ENCODE measurements around the gene PRDM11. TPM values are rescaled to one million over a fixed set of nuclear protein-coding genes. Genes with fewer than 3 reads are reported as not detected.

Gene PRDM11
- total RNA-seq, 1 experiment from 2014 or later, result 10.7 TPM

- no TSS peak for BruUV-seq (replicated peaks)
- Histone ChIP-seq H3F3A (ENCODE audit: insufficient read depth, low read depth) (no peaks in the 10 kb centered on the region; the same call in 1 of the 2 replicates), H3K4me3 (no peak overlapping the region), H3K36me3 (ENCODE audit: low read depth) (no peaks in the 10 kb centered on the region), H2AFZ (no peak overlapping the region), H3K9me3 (ENCODE audit: insufficient read depth, low read depth) (no peaks in the 10 kb centered on the region), H3K9me2 (ENCODE audit: insufficient read depth) (no peaks in the 10 kb centered on the region), H3K4me1 (replicated peaks; ENCODE audit: insufficient read depth) (peaks cover 13% of the 10 kb centered on the region; the same call in 1 of the 2 replicates), H3K4me2 (no peak overlapping the region), H3K27ac (no peak overlapping the region), H4K20me1 (ENCODE audit: insufficient read depth) (no peaks in the 10 kb centered on the region), H3K79me2 (ENCODE audit: low read depth) (no peaks in the 10 kb centered on the region; the same call in 1 of the 2 replicates), H3K27me3 (ENCODE audit: insufficient read depth, low read depth) (no peaks in the 10 kb centered on the region)
- intact Hi-C loops (cut with micrococcal nuclease; ENCODE audit: unreplicated experiment), result no loop called here
- TF ChIP-seq CTCF (conservative IDR thresholded peaks at IDR 0.05) (no peak), EZH2 (IDR thresholded peaks at IDR 0.05; ENCODE audit: low read depth) (no peak)
- no peak for DNase-seq
- CTCF ChIA-PET, result no interaction called here
- POLR2A ChIA-PET (ENCODE audit: unreplicated experiment), result no interaction called here
Measured at GRCh38 chr11:45150301-45150700, 3.9 kb downstream of the PRDM11 start.

- no peaks in the 10 kb centered on the region; the same call in 1 of the 2 replicates for H3K79me2 ChIP-seq (ENCODE audit: low read depth)
- BruUV-seq (replicated peaks), result no TSS peak
- DNase-seq, result no peak
- no peak overlapping the region for H2AFZ ChIP-seq
- ChIA-PET CTCF (interaction anchor here (0.6 kb wide), 1 partner anchor 40 kb away, joined by 9 read pairs; no protein-coding TSS in a partner anchor), POLR2A (ENCODE audit: unreplicated experiment) (no interaction called here)
- TF ChIP-seq CTCF (conservative IDR thresholded peaks at IDR 0.05), result no peak
- TF ChIP-seq EZH2 (IDR thresholded peaks at IDR 0.05; ENCODE audit: low read depth), result no peak
- H3K4me1 ChIP-seq (replicated peaks; ENCODE audit: insufficient read depth), result peaks cover 9% of the 10 kb centered on the region; the same call in 1 of the 2 replicates
- no peak overlapping the region for H3K4me3 ChIP-seq
- no peak overlapping the region for H3K4me2 ChIP-seq
- no peaks in the 10 kb centered on the region for H4K20me1 ChIP-seq (ENCODE audit: insufficient read depth)
- intact Hi-C loops (cut with micrococcal nuclease; ENCODE audit: unreplicated experiment), result no loop called here
- no peaks in the 10 kb centered on the region for H3K36me3 ChIP-seq (ENCODE audit: low read depth)
- no peaks in the 10 kb centered on the region for H3K9me2 ChIP-seq (ENCODE audit: insufficient read depth)
- H3K9me3 ChIP-seq (ENCODE audit: insufficient read depth, low read depth), result no peaks in the 10 kb centered on the region
- H3F3A ChIP-seq (ENCODE audit: insufficient read depth, low read depth), result no peaks in the 10 kb centered on the region; the same call in 1 of the 2 replicates
- H3K27ac ChIP-seq, result no peak overlapping the region
- H3K27me3 ChIP-seq (ENCODE audit: insufficient read depth, low read depth), result no peaks in the 10 kb centered on the region
Measured at GRCh38 chr11:45150943-45151342, 4.5 kb downstream of the PRDM11 start.

- Histone ChIP-seq H3K4me3 (no peak overlapping the region), H4K20me1 (ENCODE audit: insufficient read depth) (no peaks in the 10 kb centered on the region), H3K27ac (no peak overlapping the region), H3K4me2 (no peak overlapping the region), H3K9me2 (ENCODE audit: insufficient read depth) (no peaks in the 10 kb centered on the region), H3K36me3 (ENCODE audit: low read depth) (no peaks in the 10 kb centered on the region), H3K27me3 (ENCODE audit: insufficient read depth, low read depth) (no peaks in the 10 kb centered on the region), H3K4me1 (replicated peaks; ENCODE audit: insufficient read depth) (0 out of 2 replicates have a peak, but pooled peaks cover 7% of the 10 kb centered on the region), H2AFZ (no peak overlapping the region), H3K9me3 (ENCODE audit: insufficient read depth, low read depth) (no peaks in the 10 kb centered on the region), H3F3A (ENCODE audit: insufficient read depth, low read depth) (no peaks in the 10 kb centered on the region; the same call in 1 of the 2 replicates), H3K79me2 (ENCODE audit: low read depth) (no peaks in the 10 kb centered on the region; the same call in 1 of the 2 replicates)
- BruUV-seq (replicated peaks), result no TSS peak
- intact Hi-C loops (cut with micrococcal nuclease; ENCODE audit: unreplicated experiment), result no loop called here
- TF ChIP-seq CTCF (conservative IDR thresholded peaks at IDR 0.05) (no peak), EZH2 (IDR thresholded peaks at IDR 0.05; ENCODE audit: low read depth) (no peak)
- no peak for DNase-seq
- ChIA-PET POLR2A (ENCODE audit: unreplicated experiment) (no interaction called here), CTCF (interaction anchor here (0.6 kb wide), 1 partner anchor 41 kb away, joined by 9 read pairs; no protein-coding TSS in a partner anchor)
Measured at GRCh38 chr11:45151362-45151982, 5.0 kb downstream of the PRDM11 start.

Data from PC-9 (cell line).